Measurements from ENCODE around the gene DLD. TPM values are rescaled to one million over a fixed set of nuclear protein-coding genes. Genes with fewer than 3 reads are reported as not detected.

The DLD gene
- total RNA-seq, 4 donors from 2014 or later, result 35.8 to 84.7 (median 67.9) TPM

GRCh38 chr7:107962817-107963216, 71.8 kb downstream of the DLD start:
- H3K36me3 ChIP-seq, result peaks cover 40% of the 10 kb centered on the region

GRCh38 chr7:107964510-107964909, 73.5 kb downstream of the DLD start:
- no peak for DNase-seq (ENCODE audit: low spot score in 2 of 2)
- Histone ChIP-seq H3K4me3 (no peak overlapping the region), H3K36me3 (peaks cover 36% of the 10 kb centered on the region), H3K27me3 (no peaks in the 10 kb centered on the region), H3K27ac (no peak overlapping the region), H3K4me1 (peaks cover 4% of the 10 kb centered on the region), H3K9me3 (no peaks in the 10 kb centered on the region)
- no peak for TF ChIP-seq CTCF (IDR thresholded peaks at IDR 0.05)
- TF ChIP-seq EP300 (IDR thresholded peaks at IDR 0.05), result no peak
- no peak for TF ChIP-seq POLR2A (IDR thresholded peaks at IDR 0.05)
- no peak for TF ChIP-seq POLR2AphosphoS5 (IDR thresholded peaks at IDR 0.05)
- 97% methylated on average over 11 of the region's 11 CpGs for WGBS

More at GRCh38 chr7:107962817-107963216, 71.8 kb downstream of the DLD start:
- 87% methylated on average over 9 of the region's 9 CpGs for WGBS
- TF ChIP-seq POLR2AphosphoS5 (IDR thresholded peaks at IDR 0.05) (no peak), EP300 (IDR thresholded peaks at IDR 0.05) (no peak), POLR2A (IDR thresholded peaks at IDR 0.05) (no peak), CTCF (IDR thresholded peaks at IDR 0.05) (no peak)
- no peaks in the 10 kb centered on the region for H3K9me3 ChIP-seq
- H3K4me1 ChIP-seq, result peaks cover 21% of the 10 kb centered on the region
- no peak overlapping the region for H3K4me3 ChIP-seq
- no peak overlapping the region for H3K27ac ChIP-seq
- H3K27me3 ChIP-seq, result no peaks in the 10 kb centered on the region
- no peak for DNase-seq (ENCODE audit: low spot score in 2 of 2)

GRCh38 chr7:107966711-107967110, 75.7 kb downstream of the DLD start:
- DNase-seq (ENCODE audit: low spot score in 2 of 2), result no peak
- TF ChIP-seq CTCF (IDR thresholded peaks at IDR 0.05) (no peak), POLR2AphosphoS5 (IDR thresholded peaks at IDR 0.05) (no peak), EP300 (IDR thresholded peaks at IDR 0.05) (no peak), POLR2A (IDR thresholded peaks at IDR 0.05) (no peak)
- no peaks in the 10 kb centered on the region for H3K27me3 ChIP-seq
- no peaks in the 10 kb centered on the region for H3K9me3 ChIP-seq
- no peak overlapping the region for H3K27ac ChIP-seq
- H3K4me3 ChIP-seq, result no peak overlapping the region
- 68% methylated on average over 4 of the region's 4 CpGs for WGBS
- peaks cover 18% of the 10 kb centered on the region for H3K4me1 ChIP-seq
- peaks cover 28% of the 10 kb centered on the region for H3K36me3 ChIP-seq

- peaks cover 24% of the 10 kb centered on the region for H3K4me1 ChIP-seq
- peaks cover 28% of the 10 kb centered on the region for H3K36me3 ChIP-seq
- no peak overlapping the region for H3K27ac ChIP-seq
- TF ChIP-seq POLR2AphosphoS5 (IDR thresholded peaks at IDR 0.05), result no peak
- no peak for TF ChIP-seq CTCF (IDR thresholded peaks at IDR 0.05)
- TF ChIP-seq POLR2A (IDR thresholded peaks at IDR 0.05), result no peak
- TF ChIP-seq EP300 (IDR thresholded peaks at IDR 0.05), result no peak
- no peak for DNase-seq (ENCODE audit: low spot score in 2 of 2)
- no peaks in the 10 kb centered on the region for H3K27me3 ChIP-seq
- no peak overlapping the region for H3K4me3 ChIP-seq
- H3K9me3 ChIP-seq, result no peaks in the 10 kb centered on the region
- 91% methylated on average over 4 of the region's 4 CpGs for WGBS
Observed at GRCh38 chr7:107967420-107967819, 76.4 kb downstream of the DLD start.

GRCh38 chr7:107968449-107968848, 77.5 kb downstream of the DLD start:
- Histone ChIP-seq H3K36me3 (peaks cover 22% of the 10 kb centered on the region), H3K27me3 (no peaks in the 10 kb centered on the region), H3K27ac (no peak overlapping the region), H3K4me1 (peaks cover 34% of the 10 kb centered on the region), H3K9me3 (no peaks in the 10 kb centered on the region), H3K4me3 (no peak overlapping the region)
- no peak for DNase-seq (ENCODE audit: low spot score in 2 of 2)
- TF ChIP-seq POLR2A (IDR thresholded peaks at IDR 0.05) (no peak), CTCF (IDR thresholded peaks at IDR 0.05) (no peak), EP300 (IDR thresholded peaks at IDR 0.05) (no peak), POLR2AphosphoS5 (IDR thresholded peaks at IDR 0.05) (no peak)
- 81% methylated on average over 3 of the region's 3 CpGs for WGBS
